Mucosa of descending colon (tissue), 3 donors: ENCODE results near the gene CTDSP2. TPM values are rescaled to one million over a fixed set of nuclear protein-coding genes. Genes with fewer than 3 reads are reported as not detected.
A peak's percentile ranks its signal among the peaks of the same experiment; 100 is the strongest.

Experiments used
- ATAC-seq: fragments of 200-7000 bp; cut with Tn5 transposase; one replicate; pipeline ENCODE4 v1.9.1; 2020; ENCODE audit warnings: mild to moderate bottlenecking, moderate library complexity
- DNase-seq, 3 donors: peaks; one replicate each; pipeline ENCODE4 v3.0.0-alpha.2; 2020
- H3K36me3 ChIP-seq: fragments of 200-600 bp; one replicate; pipeline ENCODE4 v1.8.0; 2021; ENCODE audit warnings: low read depth, mild to moderate bottlenecking
- H3K4me1 ChIP-seq: fragments of 200-600 bp; one replicate; pipeline ENCODE4 v1.8.0; 2021; ENCODE audit warnings: low read depth, mild to moderate bottlenecking
- H3K4me3 ChIP-seq: fragments of 200-600 bp; one replicate; pipeline ENCODE4 v1.8.0; 2021; ENCODE audit warnings: mild to moderate bottlenecking
- H3K9me3 ChIP-seq: fragments of 200-600 bp; one replicate; pipeline ENCODE4 v1.8.0; 2021; ENCODE audit warnings: mild to moderate bottlenecking
- CTCF ChIP-seq: fragments of 200-600 bp; IDR thresholded peaks from one replicate; pipeline ENCODE4 v1.8.0; 2022; ENCODE audit warnings: antibody characterized with exemption, mild to moderate bottlenecking
- intact Hi-C, 2 donors: fragments of 100-400 bp; cut with DNase I in 1 of 2; cut with micrococcal nuclease in 1 of 2; formaldehyde crosslinking; loops; one replicate each; pipeline versions ENCODE4 v1.11.0 to v1.11.1; 2022; cut with DNase I, micrococcal nuclease
- total RNA-seq, 3 donors: library from RNA; stranded (reverse); fragmentation: NEBNext Ultra II Directional in 2 of 3; extraction: Animal tissue kit (Norgen Biotek cat#: 25700) in 2 of 3; gene quantifications; one replicate each; pipeline versions ENCODE4 v1.2.1 to v1.2.4, GENCODE V29; 2021 to 2023
- donor health status: DM: no; HTN: no; CAD: no; lungs with moderate emphysema.
- donor health status: DM: no; HTN: no; CAD: no.
- donor health status: DM: no; HTN: yes; CAD: no.

The CTDSP2 gene
- total RNA-seq, 3 donors from 2014 or later = 220 to 339 (median 256) TPM

GRCh38 chr12:57849035-57849434 lies 2.5 kb upstream of the CTDSP2 start:
- no peaks in the 10 kb centered on the region for H3K9me3 ChIP-seq
- no peak overlapping the region for H3K4me3 ChIP-seq
- H3K4me1 ChIP-seq = peaks cover 5% of the 10 kb centered on the region
- intact Hi-C loops = no loop called here
- no peak for TF ChIP-seq CTCF
- ATAC-seq = no peak
- no peaks in the 10 kb centered on the region for H3K36me3 ChIP-seq
- DNase-seq = no peak

- peaks cover 13% of the 10 kb centered on the region for H3K4me1 ChIP-seq
- no peak for TF ChIP-seq CTCF
- intact Hi-C loops = no loop called here
Observed at GRCh38 chr12:57848208-57848607, 1.7 kb upstream of the CTDSP2 start.

GRCh38 chr12:57846285-57846576 lies 298 bp downstream of the CTDSP2 start:
- H3K9me3 ChIP-seq = no peaks in the 10 kb centered on the region
- H3K4me3 ChIP-seq = peak overlapping the region; percentile 100
- no peaks in the 10 kb centered on the region for H3K36me3 ChIP-seq
- intact Hi-C loops = no loop called here
- DNase-seq (no peak), ATAC-seq (peak; percentile 23)
- TF ChIP-seq CTCF = no peak
- H3K4me1 ChIP-seq = peaks cover 28% of the 10 kb centered on the region

More at GRCh38 chr12:57848208-57848607, 1.7 kb upstream of the CTDSP2 start:
- Histone ChIP-seq H3K36me3 (no peaks in the 10 kb centered on the region), H3K4me3 (no peak overlapping the region), H3K9me3 (no peaks in the 10 kb centered on the region)
- DNase-seq (no peak), ATAC-seq (no peak)

GRCh38 chr12:57845478-57846284 lies 848 bp downstream of the CTDSP2 start:
- no peaks in the 10 kb centered on the region for H3K36me3 ChIP-seq
- H3K4me1 ChIP-seq = peaks cover 34% of the 10 kb centered on the region
- peak; percentile 79 to 87 (median 86) for DNase-seq
- TF ChIP-seq CTCF = no peak
- intact Hi-C loops = no loop called here
- no peaks in the 10 kb centered on the region for H3K9me3 ChIP-seq
- peak; percentile 50 for ATAC-seq
- H3K4me3 ChIP-seq = peak overlapping the region; percentile 100

GRCh38 chr12:57844709-57845477 lies 1.6 kb downstream of the CTDSP2 start:
- Histone ChIP-seq H3K9me3 (no peaks in the 10 kb centered on the region), H3K4me1 (peaks cover 42% of the 10 kb centered on the region), H3K4me3 (peak overlapping the region; percentile 100), H3K36me3 (no peaks in the 10 kb centered on the region)
- intact Hi-C loops = no loop called here
- peak; percentile 65 to 78 (median 67) for DNase-seq
- TF ChIP-seq CTCF = no peak
- peak; percentile 17 for ATAC-seq
